Heart left ventricle (tissue), 13 donors: Measurements from ENCODE around the gene DBET.
"Not testable (repeated sequence)": the region's sequence is repeated elsewhere in the genome, so short reads cannot be mapped to it uniquely, and the experiment has no call there.

ENCODE experiments used
- CTCF ChIP-seq, 12 donors: fragments of 200-600 bp; sonication (generic) in 4 of 12; IDR thresholded peaks; one replicate each; pipeline versions ENCODE4 v1.5.0 to v1.8.0; 2018 to 2022; ENCODE audit warnings: antibody characterized with exemption in 12 of 12, mild to moderate bottlenecking in 5 of 12
- POLR2A ChIP-seq, 2 donors: fragments of 450-650 bp; IDR thresholded peaks; one replicate each; pipeline ENCODE4 v1.6.1; 2017; ENCODE audit warnings: antibody characterized with exemption in 2 of 2, mild to moderate bottlenecking in 2 of 2, moderate library complexity in 2 of 2
- donor health status: ischemic (EF 13 %, LVEDD 7.1; RV severe dilation, severe dysfunction).
- donor health status: DM: no; HTN: yes; CAD: no.
- donor health status: DM: no; HTN: no; CAD: no.
- donor health status: ischemic (EF 25% LVEDD 6.9; RV normal size, moderate dysfunction).
- donor health status: ischemic (EF 25% LVEDD 5.7; RV mildly dilated, moderate dysfunction).
- donor health status: ischemic (EF 35%, LVEDD 5.7; RV mildly dilated, moderate dysfunction).
- donor health status: nonischemic (EF 11% LVEDD 7.7; RV severe dilation, severe dysfunction).
- donor health status: DM: yes; HTN: yes; CAD: no.
- donor health status: PGD.
- donor health status: ischemic (EF 29% LVEDD 5.4; RV normal size, mild dysfunction).
- donor health status: nonischemic (EF 23%, LVEDD 6.1; RV moderate dilation, normal function).

GRCh38 chr4:190022614-190023281 is 41.6 kb upstream of the DBET start:
- TF ChIP-seq CTCF, POLR2A (IDR thresholded peaks at IDR 0.05): not testable (repeated sequence)
